ENCODE measurements around the gene L1CAM.

The L1CAM gene

DNA sequence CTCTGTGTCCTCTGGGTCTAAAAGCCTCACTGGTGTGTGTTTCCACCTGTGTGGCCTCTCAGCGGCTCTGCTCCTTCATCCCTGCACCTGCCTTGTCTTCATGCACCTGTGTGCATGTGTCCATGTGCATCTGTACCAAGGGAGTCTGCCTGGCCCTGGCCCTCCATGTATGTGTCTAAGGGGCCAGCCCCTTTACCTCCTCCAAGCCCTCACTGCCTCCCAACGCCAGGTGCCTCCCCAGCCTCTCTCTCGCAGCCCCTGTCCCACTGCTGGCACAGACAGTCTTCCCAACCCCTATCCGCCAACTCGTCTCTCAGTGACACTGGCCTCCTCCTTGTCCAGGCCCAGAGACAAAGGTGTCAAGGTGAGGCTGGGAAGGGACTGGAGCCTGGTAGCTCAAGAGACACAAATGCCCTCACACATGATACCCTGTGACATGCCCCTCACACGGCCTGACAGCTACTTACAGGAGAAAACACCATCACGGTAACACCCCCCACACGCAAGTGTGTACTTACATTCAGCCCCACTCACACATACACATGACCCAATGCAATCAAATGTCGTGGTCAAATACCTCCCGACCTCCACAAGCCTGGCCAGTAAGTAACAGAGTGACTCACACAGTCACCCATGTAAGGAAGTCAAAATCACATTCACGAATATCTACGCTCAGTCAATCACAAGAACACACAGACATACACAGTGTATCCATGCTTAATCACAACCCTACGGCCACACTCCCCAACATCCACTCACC, 11.4 kb downstream of the L1CAM start:
- DNase-seq = no peak

DNA sequence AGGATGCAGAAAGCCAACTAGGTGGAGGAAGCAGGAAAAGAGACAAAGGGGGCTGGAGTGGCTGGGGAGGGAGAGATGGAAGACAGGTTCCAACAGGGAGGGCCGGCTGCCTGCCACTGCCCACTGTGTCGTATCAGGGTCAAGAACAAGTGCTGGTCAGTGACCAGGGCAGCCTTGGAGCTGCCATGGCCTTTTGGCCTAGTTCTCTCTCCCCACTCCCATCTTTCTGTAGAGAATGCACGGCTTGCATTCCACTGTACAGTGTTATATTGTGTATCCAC, 11.9 kb downstream of the L1CAM start:
- DNase-seq = no peak

DNA sequence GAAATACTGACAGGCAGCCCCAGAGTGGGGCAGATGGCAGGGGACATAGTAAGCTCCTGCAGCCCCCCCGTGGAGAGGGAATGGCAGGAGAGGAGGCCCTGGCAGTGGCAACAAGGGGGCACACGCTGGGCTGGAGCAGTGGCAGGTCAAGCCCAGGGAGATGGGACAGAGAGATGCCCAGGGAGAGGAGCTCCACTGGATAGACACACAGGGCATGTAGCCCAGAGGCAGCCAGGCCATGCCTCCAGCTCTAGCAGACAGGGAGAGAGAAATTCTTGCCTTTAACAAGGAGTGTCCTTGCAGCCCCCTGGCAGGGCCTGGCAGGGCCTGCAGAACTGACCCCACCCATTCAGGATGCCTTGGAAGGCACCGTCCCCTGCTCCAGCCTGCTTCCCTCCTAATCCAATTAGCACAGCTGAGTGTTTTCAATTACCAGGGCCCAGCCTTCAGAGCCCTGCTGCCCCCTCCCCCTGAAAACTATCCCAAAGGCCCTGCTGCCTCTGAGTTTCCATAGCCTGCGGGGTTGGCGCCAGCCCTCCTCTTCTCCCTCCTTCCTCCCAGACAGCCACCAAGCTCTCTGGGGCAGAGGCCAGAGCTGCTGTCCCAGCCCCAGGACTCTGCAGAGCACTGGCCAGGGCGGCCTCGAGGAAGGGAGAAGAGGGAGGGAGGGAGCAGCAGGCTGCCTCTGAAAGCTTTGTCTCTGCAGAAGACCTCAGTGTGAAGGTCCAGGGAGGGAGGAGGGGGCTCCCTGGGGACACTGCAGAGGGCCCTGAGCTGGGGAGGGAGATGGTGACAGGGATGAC, 12.5 kb downstream of the L1CAM start:
- no peak for DNase-seq

DNA sequence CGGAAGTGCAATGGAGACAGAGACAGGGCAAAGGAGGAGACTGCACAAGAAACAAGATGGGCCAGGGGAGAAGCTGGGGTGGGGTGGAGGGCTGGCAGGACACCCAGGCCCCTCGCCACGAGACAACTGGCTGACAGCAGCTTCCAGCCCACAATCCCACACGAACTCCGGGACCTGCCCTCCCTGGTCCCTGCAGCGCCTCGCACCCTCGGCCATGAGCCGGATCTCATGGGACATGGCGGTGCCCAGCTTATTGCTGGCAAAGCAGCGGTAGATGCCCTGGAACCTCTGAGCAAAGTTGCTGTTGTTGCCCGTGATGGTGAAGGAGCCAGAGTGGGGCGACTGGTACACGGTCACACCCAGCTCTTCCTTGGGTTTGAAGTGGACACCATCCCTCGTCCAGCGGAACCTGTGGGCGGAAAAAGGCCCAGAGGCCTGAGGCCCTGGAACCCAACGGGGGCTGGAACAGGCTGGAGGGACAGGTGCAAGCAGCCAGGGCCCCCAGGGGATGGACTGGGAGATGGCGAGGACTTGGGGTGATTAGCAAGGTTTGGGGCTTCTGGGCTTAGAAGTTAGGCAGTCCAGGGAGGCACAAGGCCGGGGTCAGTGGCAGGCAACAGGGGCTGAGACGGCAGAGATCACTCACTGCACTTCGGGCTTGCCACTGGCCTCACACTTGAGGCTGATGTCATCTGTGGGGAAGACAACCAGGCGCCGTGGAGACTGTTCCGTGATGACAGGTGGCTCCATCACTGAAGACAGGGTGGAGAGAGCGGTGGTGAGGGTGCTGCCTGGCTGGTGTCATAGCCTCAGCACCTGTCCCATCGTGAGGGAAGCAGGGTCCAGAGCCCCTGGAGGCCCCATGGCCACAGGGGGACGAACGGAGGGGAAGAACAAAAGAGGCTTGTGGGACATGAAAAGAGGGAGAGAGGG, 13.8 kb downstream of the L1CAM start:
- no peak for DNase-seq

DNA sequence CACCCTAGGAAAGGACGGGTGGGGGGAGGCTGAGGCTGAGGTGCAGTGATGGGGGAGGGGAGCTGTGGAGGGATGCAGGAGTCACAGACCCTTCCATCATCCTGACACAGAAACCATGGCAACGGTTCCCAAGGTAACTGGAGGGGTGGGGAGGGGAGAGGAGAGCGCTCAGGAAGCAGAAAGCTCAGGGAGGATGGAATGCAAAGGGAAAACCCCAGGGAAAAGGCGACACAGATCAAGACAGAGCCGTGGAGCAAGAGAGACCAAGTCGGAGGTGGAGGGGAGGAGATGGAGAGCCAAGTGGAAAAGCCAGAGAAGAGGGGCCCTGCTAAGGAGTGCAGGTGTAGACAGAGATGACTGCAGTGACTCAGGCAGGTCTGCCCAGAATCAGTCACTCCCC, 14.5 kb downstream of the L1CAM start:
- DNase-seq = no peak

DNA sequence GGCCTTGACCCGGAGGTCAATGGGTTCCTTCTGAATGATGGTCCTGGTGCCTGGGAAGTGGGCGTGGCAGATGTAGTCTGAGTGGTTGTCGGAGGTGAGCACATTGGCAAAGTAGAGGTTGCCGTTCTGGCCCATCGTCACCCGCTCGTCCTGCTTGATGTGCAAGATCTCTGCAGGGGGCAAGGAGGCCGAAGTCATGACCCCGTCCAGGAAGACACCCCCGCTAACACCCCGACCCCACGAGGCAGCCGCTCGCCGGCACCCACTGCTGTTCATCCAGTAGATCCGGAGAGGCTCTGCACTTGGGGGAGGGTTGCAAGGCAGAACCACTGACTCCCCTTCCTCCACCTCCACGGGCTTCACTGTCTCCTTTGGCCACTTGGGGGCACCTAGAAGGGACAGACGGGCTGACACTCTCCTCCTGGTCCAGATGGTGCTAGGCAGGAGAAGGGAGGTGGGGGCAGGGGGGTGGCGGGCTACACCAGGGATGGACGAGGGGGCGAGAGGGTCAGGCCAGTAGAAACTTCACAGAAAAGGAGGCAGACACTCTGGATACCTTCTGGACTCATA, 15.1 kb downstream of the L1CAM start:
- no peak for DNase-seq

DNA sequence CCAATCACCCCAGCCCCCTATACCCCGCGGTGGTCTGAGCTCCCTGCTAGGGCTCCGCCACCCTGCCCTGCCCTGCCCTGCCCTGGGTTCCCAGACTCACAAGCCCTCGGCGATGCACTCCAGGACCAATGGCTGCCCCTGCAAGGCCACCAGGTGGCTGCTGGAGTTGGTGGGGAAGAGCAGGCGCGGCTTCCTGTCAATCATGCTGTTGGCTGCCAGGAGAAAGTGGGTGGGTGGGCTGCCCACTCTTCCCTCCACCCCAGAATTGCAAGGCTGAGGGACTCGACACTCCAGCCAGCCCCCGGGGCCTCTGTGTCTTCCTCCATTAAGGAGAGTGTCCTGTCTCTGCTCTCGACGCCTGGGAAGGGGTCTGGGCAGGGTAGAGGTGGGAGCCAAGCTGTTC, 15.7 kb downstream of the L1CAM start:
- DNase-seq = no peak

DNA sequence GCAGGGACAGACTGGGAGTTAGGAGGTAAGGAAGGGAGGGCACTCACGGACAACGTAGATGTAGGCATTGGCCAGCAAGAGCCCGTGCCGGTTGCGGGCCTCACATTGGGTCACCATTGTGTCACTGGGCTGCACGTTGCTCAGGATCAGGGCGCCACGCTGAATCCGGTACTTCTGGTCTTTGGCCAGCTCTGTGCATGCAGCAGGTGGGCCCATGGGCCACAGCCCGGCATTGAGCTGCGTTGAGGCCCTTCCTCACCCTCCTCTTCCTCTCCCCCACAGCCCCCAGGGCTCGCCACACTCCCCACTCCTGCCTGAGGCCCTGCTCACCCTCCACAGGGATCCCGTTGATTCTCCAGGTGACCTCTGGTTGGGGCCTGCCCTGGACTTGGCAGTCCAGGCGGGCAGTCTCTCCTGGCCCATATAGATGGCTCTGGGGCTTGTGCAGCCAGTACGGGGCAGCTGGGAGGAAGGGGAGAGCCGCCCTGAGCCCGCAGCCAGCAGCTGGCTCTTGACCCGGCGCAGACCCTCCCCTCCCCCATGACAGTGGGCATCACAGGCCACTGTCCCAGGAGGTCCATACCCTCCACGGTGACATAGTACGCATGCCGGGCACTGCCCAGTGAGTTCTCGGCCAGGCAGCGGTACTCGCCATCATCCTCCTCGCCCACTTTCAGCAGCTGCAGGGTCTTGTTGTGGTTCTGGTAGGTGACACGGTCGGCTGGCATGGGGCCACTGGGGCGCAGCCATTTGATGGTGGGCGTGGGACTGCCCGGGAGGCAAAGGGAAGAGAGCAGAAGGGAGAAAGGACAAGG, 16.3 kb downstream of the L1CAM start:
- DNase-seq = no peak

DNA sequence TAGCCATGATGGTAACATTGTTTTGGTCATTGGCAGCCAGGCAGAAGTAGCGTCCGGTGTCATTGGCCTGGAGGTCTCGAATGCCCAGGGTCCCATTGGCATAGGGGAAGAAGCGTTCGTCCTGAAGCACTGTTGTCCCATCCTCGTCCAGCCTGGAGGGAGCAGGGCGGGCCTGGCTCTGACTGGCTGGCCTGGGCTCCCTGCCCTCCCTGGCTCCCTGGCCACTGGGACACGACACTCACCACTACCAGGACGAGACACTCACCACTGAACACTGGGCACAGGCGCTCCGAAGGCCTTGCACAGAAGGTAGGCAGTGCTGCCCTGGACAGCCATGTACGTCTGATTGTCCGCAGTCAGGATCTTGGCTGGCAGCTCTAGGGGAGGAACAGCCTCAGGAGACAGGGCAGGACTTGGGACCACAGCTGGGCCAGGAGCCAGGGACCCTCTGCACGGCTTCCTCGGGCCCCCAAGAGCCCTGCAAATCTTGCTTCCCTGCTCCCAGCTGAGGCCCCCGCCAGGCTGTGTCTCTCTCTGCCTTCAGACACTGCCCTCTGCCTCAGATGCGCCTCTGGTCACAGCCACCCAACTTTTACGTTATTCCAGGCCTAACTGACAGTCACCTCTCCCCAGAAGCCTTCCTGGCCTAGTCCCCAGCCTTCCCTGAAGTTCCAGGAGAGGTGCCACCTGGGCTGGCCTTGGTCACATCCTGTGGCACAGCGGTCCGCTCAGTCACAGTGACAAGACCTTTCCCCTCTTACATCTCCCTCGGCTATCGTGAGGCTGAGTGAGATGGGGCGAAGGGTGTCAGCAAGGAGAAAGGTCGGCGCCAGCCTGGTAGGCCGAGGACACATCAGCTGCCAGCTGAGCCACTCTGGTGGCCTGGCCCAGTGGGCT, 17.1 kb downstream of the L1CAM start:
- no peak for DNase-seq

DNA sequence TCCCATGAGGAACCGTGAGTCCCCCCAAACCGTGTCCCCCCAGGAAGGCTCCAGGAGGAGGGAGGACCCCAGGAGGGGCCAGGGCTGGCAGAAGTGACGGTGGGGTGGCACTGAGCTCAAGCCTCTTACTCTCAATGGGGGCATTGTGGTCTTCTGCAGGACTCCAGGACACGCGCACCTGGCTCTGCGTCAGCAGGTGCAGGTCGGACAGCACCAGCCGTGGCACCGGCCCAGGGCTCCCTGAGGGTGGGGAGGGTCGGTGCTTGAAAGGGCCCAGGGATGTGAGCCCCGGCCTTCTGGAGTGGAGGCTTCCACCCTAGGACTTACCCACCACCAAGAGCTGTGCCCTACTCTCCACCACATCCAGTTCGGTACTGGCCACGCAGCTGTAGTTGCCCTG, 18.3 kb downstream of the L1CAM start:
- no peak for DNase-seq

DNA sequence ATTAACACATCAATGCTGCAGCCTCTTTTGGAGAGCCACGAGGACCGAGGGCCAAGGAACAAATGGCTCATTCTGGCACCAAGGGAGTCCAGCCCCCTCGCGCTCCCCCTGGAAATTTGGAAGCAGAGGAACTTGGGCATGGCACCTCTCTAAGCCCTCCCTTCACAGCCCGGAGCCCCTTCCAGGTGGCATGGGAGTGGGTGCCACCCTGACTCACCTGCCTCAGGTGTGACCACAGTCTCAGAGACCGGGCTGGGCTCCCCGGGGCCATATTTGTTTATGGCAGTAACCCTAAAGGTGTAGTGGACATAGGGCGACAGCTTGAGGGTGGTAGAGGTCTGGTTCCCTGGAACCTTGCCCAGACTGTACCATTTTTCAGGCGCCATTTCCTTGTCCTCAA, 18.8 kb downstream of the L1CAM start:
- DNase-seq = no peak

DNA sequence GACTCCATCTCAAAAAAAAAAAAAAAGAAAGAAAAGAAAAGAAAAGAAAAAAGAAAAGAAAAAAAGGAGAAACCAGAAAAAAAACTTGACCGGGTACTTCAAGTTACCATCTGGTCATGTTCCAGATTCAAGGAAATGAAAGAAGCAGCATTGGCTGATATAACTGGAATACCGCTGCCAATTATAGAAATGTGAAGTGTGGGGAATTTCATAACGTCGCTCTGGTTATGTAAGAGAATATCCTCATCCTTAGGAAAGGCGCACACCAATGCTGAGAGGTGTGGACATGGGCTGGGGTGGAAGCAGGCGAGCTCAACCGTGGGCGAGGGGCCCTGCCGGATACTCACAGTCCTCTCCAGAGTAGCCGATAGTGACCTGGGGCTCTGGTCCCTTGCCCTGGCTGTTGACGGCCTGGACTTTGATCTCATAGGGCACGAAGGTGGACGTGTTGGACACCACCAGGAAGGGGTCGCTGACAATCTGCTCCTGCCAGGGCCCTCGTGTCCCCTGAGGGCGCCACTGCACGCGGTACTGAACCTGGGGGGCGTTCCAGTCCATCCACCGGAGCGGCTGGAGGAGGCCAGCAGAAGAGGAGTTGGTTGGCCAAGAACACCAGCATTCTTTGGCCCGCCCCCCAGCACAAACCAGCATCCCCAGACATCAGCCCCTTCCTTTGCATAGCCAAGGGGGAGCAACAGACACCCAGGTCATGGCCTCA, 19.5 kb downstream of the L1CAM start:
- DNase-seq = no peak

DNA sequence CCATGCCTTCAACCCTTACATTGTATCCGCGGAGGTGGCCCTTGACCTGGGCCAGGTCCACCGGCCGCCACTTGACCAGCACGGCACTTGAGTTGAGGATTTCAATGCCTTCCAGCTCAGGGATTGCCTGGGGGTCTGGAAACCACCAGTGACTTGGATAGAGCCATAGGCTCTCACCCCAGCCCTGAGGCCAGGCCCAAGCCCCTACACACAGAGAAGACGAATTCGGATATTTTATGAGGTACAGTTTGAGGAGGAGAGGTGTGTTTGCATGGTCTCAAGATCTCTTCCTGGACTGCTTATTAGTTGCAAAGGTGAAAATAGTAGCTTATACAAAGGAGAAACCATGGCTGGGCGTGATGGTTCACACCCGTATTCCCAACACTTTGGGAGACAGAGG, 20.3 kb downstream of the L1CAM start:
- no peak for DNase-seq

DNA sequence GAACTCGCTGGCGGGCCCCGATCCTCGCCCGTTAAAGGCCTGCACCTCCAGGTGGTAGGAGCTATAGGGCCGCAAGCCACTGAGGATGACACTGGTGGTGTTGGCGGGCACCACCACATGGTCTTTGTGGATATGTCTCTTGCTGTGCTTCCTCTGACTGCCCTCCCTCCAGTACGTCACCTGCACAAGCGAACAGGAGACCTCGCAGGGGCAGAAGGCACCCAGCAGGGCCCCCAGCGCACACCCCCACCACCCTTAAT, 20.7 kb downstream of the L1CAM start:
- DNase-seq = no peak

DNA sequence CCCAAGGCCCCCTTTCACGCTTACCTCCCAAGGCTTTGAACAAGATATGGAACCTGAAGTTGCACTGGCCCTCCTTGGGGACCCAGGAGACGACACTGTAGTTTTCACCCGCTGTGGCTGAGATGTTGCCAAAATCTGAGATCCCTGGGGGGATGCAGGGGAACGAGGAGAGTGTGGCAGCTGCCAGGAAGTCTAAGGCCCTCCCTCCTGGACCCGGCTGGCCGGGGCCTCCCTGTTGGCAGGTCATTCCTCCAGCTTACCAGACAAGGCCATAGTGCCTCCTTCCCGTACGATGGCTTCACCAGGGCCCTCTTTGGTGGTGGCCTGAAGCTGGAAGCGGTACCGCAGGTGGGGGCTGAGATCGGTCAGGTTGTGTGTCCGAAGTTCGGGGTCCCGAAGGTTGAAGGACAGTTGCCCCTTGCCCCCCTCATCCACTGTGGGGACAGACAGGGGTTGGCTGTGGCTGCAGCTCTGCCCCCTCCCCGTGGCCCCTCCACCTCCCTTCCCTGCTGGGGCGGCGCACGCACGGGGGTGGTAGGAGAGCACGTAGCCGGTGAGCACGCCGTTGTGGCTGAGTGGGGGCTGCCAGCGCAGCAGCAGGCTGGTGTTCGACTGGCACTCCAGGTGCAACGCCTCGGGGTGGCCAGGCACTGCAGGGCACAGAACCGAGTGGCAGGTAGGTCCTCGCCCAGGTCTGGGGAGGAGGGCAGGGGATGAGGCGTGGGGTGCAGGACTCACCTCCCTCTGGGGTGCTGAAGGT, 21.2 kb downstream of the L1CAM start:
- DNase-seq = no peak

DNA sequence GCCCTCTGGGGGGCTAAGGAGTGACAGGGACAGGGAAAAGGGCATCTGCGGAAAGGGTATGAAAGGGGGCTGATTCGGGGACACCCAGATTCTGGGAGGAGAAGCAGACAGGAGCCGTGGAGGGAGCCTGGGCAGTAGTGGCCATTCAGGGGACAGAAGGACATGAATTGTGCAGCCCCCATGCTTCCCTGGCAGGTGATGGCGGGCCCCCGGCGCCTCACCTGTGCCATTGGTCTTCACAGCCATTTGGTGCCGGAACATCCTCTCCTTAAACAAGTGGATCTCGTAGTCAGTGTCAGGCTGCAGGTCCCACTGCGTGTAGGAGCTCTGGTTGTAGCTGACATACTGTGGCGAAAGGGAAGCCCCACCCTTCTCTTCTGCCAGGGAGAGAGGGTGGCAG, 21.9 kb downstream of the L1CAM start:
- no peak for DNase-seq

DNA sequence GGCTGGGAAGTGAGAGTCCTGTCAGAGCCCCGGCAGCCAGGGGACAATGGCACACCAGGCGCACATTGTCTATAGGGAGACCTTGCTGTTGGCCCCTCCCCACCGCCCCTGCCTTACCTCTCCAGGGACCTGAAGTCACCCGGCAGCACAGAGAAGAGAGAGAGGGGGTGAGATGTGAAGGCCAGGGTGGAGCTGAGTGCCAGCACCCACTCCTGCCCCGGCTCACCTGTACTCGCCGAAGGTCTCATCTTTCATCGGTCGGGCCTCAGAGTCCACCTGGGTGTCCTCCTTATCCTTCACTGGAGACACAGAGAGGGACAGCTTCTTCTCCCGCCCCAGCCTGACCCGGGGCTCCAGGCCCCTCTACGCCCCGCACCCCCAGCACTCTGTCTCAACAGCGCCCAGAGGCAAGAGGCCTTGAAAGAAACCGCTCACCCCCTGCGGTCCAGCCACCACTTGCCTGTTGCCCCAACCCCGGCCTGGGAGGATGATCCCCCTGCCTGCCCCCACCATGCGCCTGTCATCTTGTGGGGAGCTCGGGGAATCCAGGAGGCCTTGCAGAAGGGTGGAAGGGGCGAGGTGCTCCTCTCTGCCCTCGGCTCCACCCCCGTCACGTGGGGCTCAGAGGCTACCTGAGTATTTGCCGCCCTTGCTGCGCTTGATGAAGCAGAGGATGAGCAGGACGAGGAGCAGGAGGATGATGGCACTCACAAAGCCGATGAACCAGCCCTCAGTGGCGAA, 22.6 kb downstream of the L1CAM start:
- no peak for DNase-seq

DNA sequence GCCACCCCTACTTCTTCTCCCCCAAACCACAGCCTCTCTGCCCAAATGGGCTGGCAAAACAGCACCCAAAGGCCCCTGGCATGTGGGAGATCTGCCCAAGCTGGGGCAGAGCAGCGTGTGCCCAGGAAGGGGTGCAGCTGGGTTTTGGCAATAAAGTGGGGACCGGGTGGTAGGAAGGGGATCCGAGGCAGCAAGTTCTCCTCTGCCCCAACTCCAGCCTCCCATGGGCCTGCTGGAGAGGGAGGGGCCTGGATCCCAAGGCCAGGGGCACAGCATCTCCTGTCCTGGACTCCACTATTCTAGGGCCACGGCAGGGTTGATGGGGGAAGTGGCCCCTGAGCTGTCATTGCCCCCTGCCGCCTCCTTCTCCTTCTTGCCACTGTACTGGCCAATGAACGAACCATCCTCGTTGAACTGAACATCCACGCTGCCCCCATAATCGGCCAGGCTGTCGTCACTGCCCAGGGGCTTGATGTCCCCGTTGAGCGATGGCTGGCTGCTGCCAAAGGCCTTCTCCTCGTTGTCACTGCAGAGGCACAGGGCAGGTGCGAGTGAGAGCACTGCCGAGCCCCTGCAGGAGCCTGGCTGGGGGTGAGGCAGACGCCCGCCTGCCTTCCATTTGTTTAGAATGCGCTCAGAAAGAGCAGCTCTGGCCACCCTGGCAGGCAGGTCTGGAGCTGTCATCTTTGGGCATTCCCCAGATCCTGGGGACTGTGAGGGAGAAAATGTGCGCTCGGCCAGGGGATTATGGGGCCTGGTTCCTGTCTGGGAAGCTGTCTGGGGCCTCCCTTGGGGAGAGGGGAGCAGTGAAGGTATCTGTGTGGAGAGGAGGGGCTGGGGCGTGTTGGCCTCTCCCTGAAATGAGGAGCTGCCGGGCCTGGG, 23.4 kb downstream of the L1CAM start:
- no peak for DNase-seq
